Neural cell (in vitro differentiated cells): ENCODE data around the gene CD2BP2. TPM values are rescaled to one million over a fixed set of nuclear protein-coding genes. Genes with fewer than 3 reads are reported as not detected.
"Not testable (repeated sequence)": the region's sequence is repeated elsewhere in the genome, so short reads cannot be mapped to it uniquely, and the experiment has no call there.

Experiments used
- H2AFZ ChIP-seq: fragments of 200-600, 300-800 bp; sonication (generic), shearing (Covaris generic); 2 replicates; pipeline ENCODE4 v1.6.0; 2014; ENCODE audit warnings: low read depth, mild to moderate bottlenecking, antibody characterized with exemption, low read length, moderate library complexity
- H3F3A ChIP-seq: fragments of 200-600 bp; shearing (Covaris generic); 2 replicates; pipeline ENCODE4 v1.6.1; 2016; ENCODE audit warnings: mild to moderate bottlenecking, moderate library complexity, mixed read lengths, antibody characterized with exemption, low read length; ENCODE audit not compliant: insufficient read depth, poor library complexity, severe bottlenecking
- H3K27ac ChIP-seq: fragments of 200-600, 300-800 bp; sonication (generic), shearing (Covaris generic); 2 replicates; pipeline ENCODE4 v1.5.1; 2014; ENCODE audit warnings: mild to moderate bottlenecking, low read length, moderate library complexity
- H3K27me3 ChIP-seq: fragments of 300-800, 200-600 bp; sonication (generic), shearing (Covaris generic); 2 replicates; pipeline ENCODE4 v1.6.0; 2014; ENCODE audit warnings: mild to moderate bottlenecking, low read depth, low read length, moderate library complexity; ENCODE audit not compliant: insufficient read depth
- H3K36me3 ChIP-seq: fragments of 300-800, 200-600 bp; sonication (generic), shearing (Covaris generic); 2 replicates; pipeline ENCODE4 v1.5.1; 2014; ENCODE audit warnings: mild to moderate bottlenecking, antibody characterized with exemption, low read length, moderate library complexity; ENCODE audit not compliant: insufficient read depth
- H3K4me2 ChIP-seq: fragments of 300-800, 200-600 bp; sonication (generic), shearing (Covaris generic); 2 replicates; pipeline ENCODE4 v1.6.0; 2014; ENCODE audit warnings: mild to moderate bottlenecking, low read length
- H3K4me3 ChIP-seq: fragments of 300-800, 200-600 bp; sonication (generic), shearing (Covaris generic); 2 replicates; pipeline ENCODE4 v1.5.1; 2014; ENCODE audit warnings: mild to moderate bottlenecking, low read length, moderate library complexity
- H3K79me2 ChIP-seq: fragments of 200-600 bp; shearing (Covaris generic); replicated peaks from 2 replicates; pipeline ENCODE4 v1.6.0; 2014; ENCODE audit warnings: mild to moderate bottlenecking, low read length, moderate library complexity; ENCODE audit not compliant: insufficient read depth
- H3K9ac ChIP-seq: fragments of 300-800, 200-600 bp; sonication (generic), shearing (Covaris generic); 2 replicates; pipeline ENCODE4 v1.6.1; 2016; ENCODE audit warnings: mild to moderate bottlenecking, low read length, mixed read lengths
- H3K9me2 ChIP-seq: fragments of 200-600 bp; shearing (Covaris generic); 2 replicates; pipeline ENCODE4 v1.6.1; 2016; ENCODE audit warnings: mild to moderate bottlenecking, low read length, mixed read lengths; ENCODE audit not compliant: insufficient read depth
- H3K9me3 ChIP-seq: fragments of 200-600, 300-800 bp; sonication (generic), shearing (Covaris generic); 2 replicates; pipeline ENCODE4 v1.6.1; 2016; ENCODE audit warnings: mild to moderate bottlenecking, mixed run types, low read length, moderate library complexity, mixed read lengths
- H4K20me1 ChIP-seq: fragments of 200-600 bp; shearing (Covaris generic); 2 replicates; pipeline ENCODE4 v1.6.1; 2016; ENCODE audit warnings: mild to moderate bottlenecking, mixed run types; ENCODE audit not compliant: insufficient read depth
- CTCF ChIP-seq: fragments of 450-650 bp; IDR thresholded peaks from 2 replicates; pipeline ENCODE4 v1.5.1; 2014; ENCODE audit warnings: antibody characterized with exemption, mild to moderate bottlenecking, moderate library complexity; ENCODE audit not compliant: poor library complexity, severe bottlenecking
- EP300 ChIP-seq: fragments of 450-650 bp; conservative IDR thresholded peaks from 2 replicates; pipeline ENCODE4 v1.6.1; 2014; ENCODE audit warnings: antibody characterized with exemption, mild to moderate bottlenecking, moderate library complexity; ENCODE audit not compliant: poor library complexity, severe bottlenecking
- EZH2 ChIP-seq: fragments of 200-600, 300-800 bp; shearing (Covaris generic), sonication (generic); IDR thresholded peaks from 2 replicates; pipeline ENCODE4 v1.6.1; 2014; ENCODE audit warnings: antibody characterized with exemption, low read length, borderline replicate concordance, mild to moderate bottlenecking; ENCODE audit not compliant: insufficient read depth, poor library complexity, severe bottlenecking
- MXI1 ChIP-seq: fragments of 450-650 bp; conservative IDR thresholded peaks from 2 replicates; pipeline ENCODE4 v1.6.1; 2014; ENCODE audit warnings: antibody characterized with exemption, mild to moderate bottlenecking; ENCODE audit not compliant: poor library complexity, severe bottlenecking
- POLR2AphosphoS5 ChIP-seq: IDR thresholded peaks from 2 replicates; pipeline ENCODE4 v1.6.1; 2012
- RAD21 ChIP-seq: fragments of 450-650 bp; conservative IDR thresholded peaks from 2 replicates; pipeline ENCODE4 v1.6.1; 2014; ENCODE audit warnings: antibody characterized with exemption, mild to moderate bottlenecking, moderate library complexity
- REST ChIP-seq: IDR thresholded peaks from 2 replicates; pipeline ENCODE4 v1.6.1; 2012; ENCODE audit warnings: borderline replicate concordance
- SMC3 ChIP-seq: fragments of 450-650 bp; conservative IDR thresholded peaks from 2 replicates; pipeline ENCODE4 v1.6.1; 2014; ENCODE audit warnings: antibody characterized with exemption, mild to moderate bottlenecking, moderate library complexity; ENCODE audit not compliant: poor library complexity
- TAF1 ChIP-seq: IDR thresholded peaks from 2 replicates; pipeline ENCODE4 v1.6.1; 2012; ENCODE audit warnings: low read depth
- polyA plus RNA-seq: library from polyadenylated mRNA; depleted of rRNA; stranded (reverse); fragments of >200 nt; gene quantifications from 2 replicates; pipeline ENCODE4 v1.2.3, GENCODE V29; 2014

CD2BP2 gene
- polyA plus RNA-seq, 1 donor from 2014 or later, result 76.3 TPM

DNA sequence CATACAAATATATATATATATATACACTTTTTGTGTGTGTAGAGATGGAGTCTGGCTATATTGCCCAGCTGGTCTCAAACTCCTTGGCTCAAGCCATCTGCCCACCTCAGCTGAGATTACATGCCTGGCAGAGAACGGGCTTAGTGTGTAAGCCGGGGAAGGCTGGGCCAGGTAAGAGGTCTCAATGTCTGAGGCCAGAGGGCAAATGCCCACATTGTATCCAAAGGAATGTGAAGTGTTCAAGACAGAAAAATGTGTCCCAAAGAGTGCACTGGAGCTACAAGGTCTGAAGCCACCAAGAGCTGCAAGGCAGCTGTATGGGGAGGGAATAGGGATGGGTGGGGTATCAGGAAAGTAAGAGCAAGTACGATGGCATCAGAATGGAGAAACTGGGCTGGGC is 8.8 kb downstream of the CD2BP2 start:
- Histone ChIP-seq H3K79me2 (no peaks in the 10 kb centered on the region), H3K27ac (no peak overlapping the region), H3K4me2 (no peak overlapping the region), H4K20me1 (no peaks in the 10 kb centered on the region), H3K4me3 (no peak overlapping the region), H3K9ac (no peak overlapping the region), H3K36me3 (no peaks in the 10 kb centered on the region), H2AFZ (no peak overlapping the region), H3F3A (no peaks in the 10 kb centered on the region), H3K9me3 (no peaks in the 10 kb centered on the region), H3K9me2 (no peaks in the 10 kb centered on the region), H3K27me3 (no peaks in the 10 kb centered on the region)
- no peak for TF ChIP-seq POLR2AphosphoS5
- no peak for TF ChIP-seq EP300

- H3K9me2 ChIP-seq, H3K9me3 ChIP-seq, H3K27me3 ChIP-seq, H3K27ac ChIP-seq, H3K4me2 ChIP-seq, H3K4me3 ChIP-seq, H4K20me1 ChIP-seq, H2AFZ ChIP-seq, H3K36me3 ChIP-seq, H3K9ac ChIP-seq, H3F3A ChIP-seq, H3K79me2 ChIP-seq: not testable (repeated sequence)
Observed at GRCh38 chr16:30343491-30343820, 11.7 kb downstream of the CD2BP2 start.

- no peaks in the 10 kb centered on the region for H3K27me3 ChIP-seq
- H3K4me3 ChIP-seq, result no peak overlapping the region
- H3K4me2 ChIP-seq, result no peak overlapping the region
- no peaks in the 10 kb centered on the region for H3F3A ChIP-seq
- H3K9ac ChIP-seq, result no peak overlapping the region
- no peak overlapping the region for H3K27ac ChIP-seq
- H4K20me1 ChIP-seq, result no peaks in the 10 kb centered on the region
- H3K79me2 ChIP-seq, result no peaks in the 10 kb centered on the region
- TF ChIP-seq TAF1 (no peak), EZH2 (no peak), SMC3 (no peak), CTCF (no peak), EP300 (no peak), RAD21 (no peak), MXI1 (no peak), REST (no peak), POLR2AphosphoS5 (no peak)
- H3K9me3 ChIP-seq, result no peaks in the 10 kb centered on the region
- H3K9me2 ChIP-seq, result no peaks in the 10 kb centered on the region
- H3K36me3 ChIP-seq, result no peaks in the 10 kb centered on the region
- no peak overlapping the region for H2AFZ ChIP-seq
Observed at GRCh38 chr16:30342751-30343490, 12.2 kb downstream of the CD2BP2 start.

DNA sequence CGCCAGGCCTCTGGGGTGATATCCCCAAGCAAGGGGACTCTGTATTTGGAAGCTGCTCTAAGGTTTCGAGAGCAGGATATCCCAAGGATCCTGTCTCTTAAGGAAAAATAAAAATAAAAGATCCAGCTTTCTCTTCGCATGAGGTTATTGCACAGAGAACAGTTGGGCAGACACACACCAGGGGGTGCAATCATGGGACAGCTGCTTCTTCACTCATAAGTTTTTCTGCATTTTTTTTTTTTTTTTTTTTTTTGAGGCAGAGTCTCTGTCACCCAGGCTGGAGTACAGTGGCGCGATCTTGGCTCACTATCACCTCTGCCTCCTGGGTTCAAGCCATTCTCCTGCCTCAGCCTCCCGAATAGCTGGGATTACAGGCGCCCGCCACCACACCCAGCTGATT is 13.1 kb downstream of the CD2BP2 start:
- H3K27me3 ChIP-seq, H3K9ac ChIP-seq, H3K36me3 ChIP-seq, H3F3A ChIP-seq, H3K9me2 ChIP-seq, H2AFZ ChIP-seq, H3K9me3 ChIP-seq, H4K20me1 ChIP-seq, H3K4me3 ChIP-seq, H3K4me2 ChIP-seq, H3K79me2 ChIP-seq, H3K27ac ChIP-seq: not testable (repeated sequence)
